Activated CD8-positive, alpha-beta memory T cell treated with anti-CD3 and anti-CD28 coated beads, Interleukin-2, amount 50 U/mL, for 4 hours (primary cell): Measurements from ENCODE around the gene SMCO1.
A peak's percentile ranks its signal among the peaks of the same experiment; 100 is the strongest.
"Not testable (repeated sequence)": the region's sequence is repeated elsewhere in the genome, so short reads cannot be mapped to it uniquely, and the experiment has no call there.

Source experiments
- DNase-seq: peaks from one replicate; pipeline ENCODE4 v3.0.0-alpha.2; 2020

SMCO1 gene

DNA sequence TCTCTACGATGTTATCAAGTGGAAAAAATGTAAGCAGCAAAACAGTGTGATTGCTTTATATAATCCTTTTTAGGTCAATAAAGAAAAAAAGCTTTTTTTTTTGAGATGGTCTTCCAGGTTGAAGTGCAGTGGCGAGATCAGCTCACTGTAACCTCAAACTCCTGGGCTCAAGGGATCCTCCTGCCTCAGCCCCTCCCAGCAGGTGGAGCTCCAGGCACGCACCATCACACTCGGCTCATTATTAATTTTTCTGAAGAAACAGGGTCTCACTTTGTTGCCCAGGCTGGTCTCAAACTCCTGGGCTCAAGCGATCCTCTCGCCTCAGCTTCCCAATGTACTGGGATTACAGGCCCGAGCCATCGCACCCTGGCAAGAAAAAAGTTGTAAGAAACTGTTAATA, 28.9 kb downstream of the SMCO1 start:
- peak; percentile 53 for DNase-seq

DNA sequence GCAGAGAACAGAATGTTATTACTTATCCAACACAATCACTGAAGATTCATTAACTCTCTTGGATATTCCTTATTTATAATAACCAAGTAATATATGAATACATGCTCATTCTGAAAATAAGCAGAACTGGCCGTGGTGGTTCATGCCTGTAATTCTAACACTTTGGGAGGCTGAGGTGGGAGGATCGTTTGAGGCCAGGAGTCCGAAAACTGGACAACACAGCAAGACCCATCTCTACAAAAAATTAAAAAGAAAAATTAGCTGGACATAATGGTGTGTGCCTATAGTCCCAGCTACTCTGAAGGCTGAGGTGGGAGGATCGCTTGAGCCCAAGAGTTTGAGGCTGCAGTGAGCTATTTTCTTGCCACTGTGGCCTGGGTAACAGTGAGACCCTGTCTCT, 37.5 kb downstream of the SMCO1 start:
- DNase-seq, result no peak

DNA sequence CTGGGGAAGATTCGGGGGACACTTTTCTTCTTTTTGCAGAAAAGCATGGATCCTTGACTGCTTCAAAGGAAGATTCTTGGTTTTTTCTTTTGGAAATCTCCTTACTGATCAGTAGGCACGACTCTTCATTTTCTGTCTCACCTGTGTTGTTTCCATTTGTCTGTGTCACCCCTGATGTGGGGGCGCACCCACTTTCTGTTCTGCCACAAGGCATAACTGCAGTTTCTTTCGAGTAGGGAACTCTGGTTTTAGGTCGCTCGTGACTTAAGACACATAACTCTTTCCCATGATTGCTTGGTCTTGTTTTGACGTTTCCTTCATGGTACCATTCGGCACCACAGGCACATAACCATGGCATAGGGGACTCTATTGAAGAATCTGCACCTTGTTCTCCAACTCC, 42.9 kb downstream of the SMCO1 start:
- no peak for DNase-seq

DNA sequence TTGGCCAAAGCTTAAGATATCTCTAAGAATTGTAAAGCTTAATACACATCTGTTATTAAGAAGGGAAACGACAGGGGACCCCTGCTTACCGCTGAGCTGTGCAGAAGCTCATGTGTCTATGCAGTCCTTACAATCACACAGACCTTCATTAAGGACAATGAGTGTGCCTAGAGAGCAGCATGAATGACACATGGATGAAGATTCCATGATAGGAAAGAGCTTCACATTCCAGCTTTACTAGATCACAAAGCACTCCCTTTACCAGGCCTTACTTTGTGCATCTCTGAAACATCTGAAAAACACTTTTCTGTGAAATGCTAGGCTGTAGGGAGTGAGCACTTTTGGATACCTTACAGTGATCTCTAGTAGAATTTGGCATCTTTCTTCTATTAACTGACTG, 43.6 kb downstream of the SMCO1 start:
- DNase-seq, result no peak

DNA sequence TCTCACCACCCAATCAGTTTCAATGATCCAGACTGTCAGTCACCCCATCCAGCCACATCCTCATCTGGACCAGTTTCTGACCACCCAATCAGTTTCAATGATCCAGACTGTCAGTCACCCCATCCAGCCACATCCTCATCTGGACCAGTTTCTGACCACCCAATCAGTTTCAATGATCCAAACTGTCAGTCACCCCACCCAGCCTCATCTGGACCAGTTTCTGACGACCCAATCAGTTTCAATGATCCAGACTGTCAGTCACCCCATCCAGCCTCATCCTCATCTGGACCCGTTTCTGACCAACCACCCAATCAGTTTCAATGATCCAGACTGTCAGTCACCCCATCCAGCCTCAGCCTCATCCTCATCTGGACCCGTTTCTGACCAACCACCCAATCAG, 45.0 kb downstream of the SMCO1 start:
- not testable (repeated sequence) for DNase-seq

DNA sequence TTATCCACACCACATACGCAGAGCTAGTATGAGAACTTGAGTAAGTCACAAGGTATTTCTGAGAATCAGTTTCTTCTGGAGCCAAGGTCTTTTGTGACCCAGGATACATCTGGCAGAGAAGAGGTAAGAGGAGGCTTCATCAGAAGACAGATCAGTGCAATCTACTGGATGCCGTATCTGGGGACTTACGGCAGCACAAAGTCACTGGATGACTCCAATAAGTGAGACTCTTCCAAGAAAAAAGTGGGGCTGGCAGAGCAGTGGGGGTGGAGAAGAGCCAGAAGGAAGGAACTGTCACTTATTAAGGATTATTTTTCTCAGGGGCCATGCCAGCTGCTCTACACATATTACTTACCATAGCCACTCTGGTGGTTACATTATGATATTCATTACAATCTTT, 51.3 kb downstream of the SMCO1 start:
- no peak for DNase-seq

DNA sequence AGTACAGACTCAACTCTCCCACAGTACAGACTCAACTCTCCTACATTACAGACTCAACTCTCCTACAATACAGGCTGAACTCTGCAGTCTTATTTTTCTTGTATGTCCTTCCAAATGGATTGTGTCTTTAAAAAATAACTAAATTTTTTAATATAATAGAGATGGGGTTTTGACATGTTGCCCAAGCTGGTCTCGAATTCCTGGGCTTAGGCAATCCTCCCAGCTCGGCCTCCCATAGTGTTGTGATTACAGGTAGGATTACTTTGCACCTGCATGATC, 51.7 kb downstream of the SMCO1 start:
- no peak for DNase-seq

DNA sequence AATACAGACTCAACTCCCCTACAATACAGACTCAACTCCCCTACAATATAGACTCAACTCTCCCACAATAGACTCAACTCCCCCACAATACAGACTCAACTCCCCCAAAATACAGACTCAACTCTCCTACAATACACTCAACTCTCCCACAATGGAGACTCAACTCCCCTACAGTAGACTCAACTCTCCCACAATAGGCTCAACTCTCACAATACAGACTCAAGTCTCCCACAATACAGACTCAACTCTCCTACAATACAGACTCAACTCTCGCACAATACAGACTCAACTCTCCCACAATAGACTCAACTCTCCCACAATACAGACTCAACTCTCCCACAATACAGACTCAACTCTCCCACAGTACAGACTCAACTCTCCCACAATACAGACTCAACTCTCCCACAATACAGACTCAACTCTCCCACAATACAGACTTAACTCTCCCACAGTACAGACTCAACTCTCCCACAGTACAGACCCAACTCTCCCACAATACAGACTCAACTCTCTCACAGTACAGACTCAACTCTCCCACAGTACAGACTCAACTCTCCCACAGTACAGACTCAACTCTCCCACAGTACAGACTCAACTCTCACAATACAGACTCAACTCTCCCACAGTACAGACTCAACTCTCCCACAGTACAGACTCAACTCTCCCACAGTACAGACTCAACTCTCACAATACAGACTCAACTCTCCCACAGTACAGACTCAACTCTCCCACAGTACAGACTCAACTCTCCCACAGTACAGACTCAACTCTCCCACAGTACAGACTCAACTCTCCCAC, 52.3 kb downstream of the SMCO1 start:
- DNase-seq, result not testable (repeated sequence)

DNA sequence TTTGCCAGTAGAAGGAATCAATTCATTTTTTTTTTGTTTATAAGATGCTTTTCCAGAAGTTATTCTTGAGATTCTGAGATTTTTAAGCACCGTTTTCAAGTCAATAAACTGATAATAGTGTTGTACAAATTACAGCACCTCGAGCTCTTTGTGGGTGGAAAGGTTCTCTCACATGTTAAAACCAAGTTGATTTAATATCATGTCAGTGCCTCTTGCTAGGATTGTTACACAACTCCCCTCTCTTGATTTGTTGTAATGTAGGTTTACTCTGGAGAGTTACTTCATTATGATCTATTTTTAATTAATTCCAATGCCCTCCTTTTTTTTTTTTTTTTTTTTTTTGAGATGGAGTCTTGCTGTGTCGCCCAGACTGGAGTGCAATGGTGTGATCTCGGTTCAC, 57.1 kb downstream of the SMCO1 start:
- no peak for DNase-seq

DNA sequence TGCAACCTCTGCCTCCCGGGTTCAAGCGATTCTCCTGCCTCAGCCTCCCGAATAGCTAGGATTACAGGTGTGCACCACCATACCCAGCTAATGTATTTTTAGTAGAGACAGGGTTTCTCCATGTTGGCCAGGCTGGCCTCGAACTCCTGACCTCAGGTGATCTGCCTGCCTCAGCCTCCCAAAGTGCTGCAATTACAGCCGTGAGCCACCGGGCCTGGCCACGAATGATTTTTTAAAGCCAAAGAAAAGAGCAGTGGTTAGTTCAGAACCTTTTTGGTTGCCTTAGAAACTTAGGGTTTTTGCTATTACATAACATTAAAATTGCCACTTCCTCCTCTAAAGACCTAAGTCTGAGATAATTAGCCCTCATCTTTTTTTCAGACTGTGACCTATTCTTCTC, 57.7 kb downstream of the SMCO1 start:
- not testable (repeated sequence) for DNase-seq
